ENCODE results near the gene LDLRAD3. TPM values are rescaled to one million over a fixed set of nuclear protein-coding genes. Genes with fewer than 3 reads are reported as not detected.
A peak's percentile ranks its signal among the peaks of the same experiment; 100 is the strongest.

Gene LDLRAD3
- total RNA-seq, 1 experiment from 2014 or later, result 28.1 TPM

- intact Hi-C loops (cut with micrococcal nuclease; ENCODE audit: unreplicated experiment) (loop anchor here (10.0 kb wide), 1 partner anchor 306 kb away; no protein-coding TSS in a partner anchor), in situ Hi-C loops (cut with HindIII; ENCODE audit: low pct_unique_long_range_greater_than_20kb, low sequenced_read_pairs) (no loop called here)
- no TSS peak for BruUV-seq (replicated peaks)
- no peak overlapping the region for H3K27ac ChIP-seq (ENCODE audit: low read length)
- no peaks in the 10 kb centered on the region for H3K9me3 ChIP-seq (ENCODE audit: control insufficient read depth, insufficient read depth, low read depth, low read length)
- H3K27me3 ChIP-seq (ENCODE audit: control insufficient read depth, insufficient read depth, low read length), result no peaks in the 10 kb centered on the region
- no peaks in the 10 kb centered on the region for H3K36me3 ChIP-seq (ENCODE audit: control insufficient read depth, insufficient read depth, low read length)
- peaks cover 6% of the 10 kb centered on the region; the same call in 1 of the 2 replicates for H3K4me1 ChIP-seq (ENCODE audit: control insufficient read depth, insufficient read depth, low read length)
- DNase-seq (ENCODE audit: low read depth, low spot score) (no peak), ATAC-seq (no peak)
- TF ChIP-seq POLR2AphosphoS5 (IDR thresholded peaks at IDR 0.05; ENCODE audit: low read depth, low read length), result no peak
- POLR2A ChIA-PET, result no interaction called here
- CTCF ChIA-PET, result interaction anchor here (0.6 to 4.1 kb wide), 3 partner anchors 308 to 514 kb away, joined by 3 to 36 read pairs (median 3); no protein-coding TSS in a partner anchor
- no peak overlapping the region for H3K4me3 ChIP-seq (ENCODE audit: low read depth in 2 of 2, low read length in 2 of 2)
Measured at GRCh38 chr11:36130401-36130800, 186.5 kb downstream of the LDLRAD3 start.

- intact Hi-C loops (cut with micrococcal nuclease; ENCODE audit: unreplicated experiment), result loop anchor here (10.0 kb wide), 1 partner anchor 307 kb away; no protein-coding TSS in a partner anchor
- DNase-seq (ENCODE audit: low read depth, low spot score), result no peak
Measured at GRCh38 chr11:36131721-36132397, 188.0 kb downstream of the LDLRAD3 start.

GRCh38 chr11:36132940-36133339 lies 189.1 kb downstream of the LDLRAD3 start:
- H3K9me3 ChIP-seq (ENCODE audit: control insufficient read depth, insufficient read depth, low read depth, low read length), result no peaks in the 10 kb centered on the region
- in situ Hi-C loops (cut with HindIII; ENCODE audit: low pct_unique_long_range_greater_than_20kb, low sequenced_read_pairs) (no loop called here), intact Hi-C loops (cut with micrococcal nuclease; ENCODE audit: unreplicated experiment) (loop anchor here (10.0 kb wide), 1 partner anchor 308 kb away; no protein-coding TSS in a partner anchor)
- no peaks in the 10 kb centered on the region for H3K27me3 ChIP-seq (ENCODE audit: control insufficient read depth, insufficient read depth, low read length)
- POLR2A ChIA-PET, result no interaction called here
- ATAC-seq (no peak), DNase-seq (ENCODE audit: low read depth, low spot score) (no peak)
- CTCF ChIA-PET, result interaction anchor here (0.6 to 4.1 kb wide), 3 partner anchors 182 to 1386 kb away, joined by 3 to 36 read pairs (median 7); no protein-coding TSS in a partner anchor
- no TSS peak for BruUV-seq (replicated peaks)
- H3K4me1 ChIP-seq (ENCODE audit: control insufficient read depth, insufficient read depth, low read length), result peaks cover 4% of the 10 kb centered on the region; the same call in 1 of the 2 replicates
- H3K4me3 ChIP-seq (ENCODE audit: low read depth in 2 of 2, low read length in 2 of 2), result no peak overlapping the region
- TF ChIP-seq, protein P1, sequence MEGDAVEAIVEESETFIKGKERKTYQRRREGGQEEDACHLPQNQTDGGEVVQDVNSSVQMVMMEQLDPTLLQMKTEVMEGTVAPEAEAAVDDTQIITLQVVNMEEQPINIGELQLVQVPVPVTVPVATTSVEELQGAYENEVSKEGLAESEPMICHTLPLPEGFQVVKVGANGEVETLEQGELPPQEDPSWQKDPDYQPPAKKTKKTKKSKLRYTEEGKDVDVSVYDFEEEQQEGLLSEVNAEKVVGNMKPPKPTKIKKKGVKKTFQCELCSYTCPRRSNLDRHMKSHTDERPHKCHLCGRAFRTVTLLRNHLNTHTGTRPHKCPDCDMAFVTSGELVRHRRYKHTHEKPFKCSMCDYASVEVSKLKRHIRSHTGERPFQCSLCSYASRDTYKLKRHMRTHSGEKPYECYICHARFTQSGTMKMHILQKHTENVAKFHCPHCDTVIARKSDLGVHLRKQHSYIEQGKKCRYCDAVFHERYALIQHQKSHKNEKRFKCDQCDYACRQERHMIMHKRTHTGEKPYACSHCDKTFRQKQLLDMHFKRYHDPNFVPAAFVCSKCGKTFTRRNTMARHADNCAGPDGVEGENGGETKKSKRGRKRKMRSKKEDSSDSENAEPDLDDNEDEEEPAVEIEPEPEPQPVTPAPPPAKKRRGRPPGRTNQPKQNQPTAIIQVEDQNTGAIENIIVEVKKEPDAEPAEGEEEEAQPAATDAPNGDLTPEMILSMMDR (IDR thresholded peaks at IDR 0.05), result no peak
- TF ChIP-seq POLR2AphosphoS5 (IDR thresholded peaks at IDR 0.05; ENCODE audit: low read depth, low read length) (no peak), TCF7L2 (IDR thresholded peaks at IDR 0.05; ENCODE audit: low read depth, low read length) (no peak), SIN3A (IDR thresholded peaks at IDR 0.05; ENCODE audit: borderline replicate concordance, insufficient read depth, low read depth, low read length) (no peak)
- TF ChIP-seq, protein P2, sequence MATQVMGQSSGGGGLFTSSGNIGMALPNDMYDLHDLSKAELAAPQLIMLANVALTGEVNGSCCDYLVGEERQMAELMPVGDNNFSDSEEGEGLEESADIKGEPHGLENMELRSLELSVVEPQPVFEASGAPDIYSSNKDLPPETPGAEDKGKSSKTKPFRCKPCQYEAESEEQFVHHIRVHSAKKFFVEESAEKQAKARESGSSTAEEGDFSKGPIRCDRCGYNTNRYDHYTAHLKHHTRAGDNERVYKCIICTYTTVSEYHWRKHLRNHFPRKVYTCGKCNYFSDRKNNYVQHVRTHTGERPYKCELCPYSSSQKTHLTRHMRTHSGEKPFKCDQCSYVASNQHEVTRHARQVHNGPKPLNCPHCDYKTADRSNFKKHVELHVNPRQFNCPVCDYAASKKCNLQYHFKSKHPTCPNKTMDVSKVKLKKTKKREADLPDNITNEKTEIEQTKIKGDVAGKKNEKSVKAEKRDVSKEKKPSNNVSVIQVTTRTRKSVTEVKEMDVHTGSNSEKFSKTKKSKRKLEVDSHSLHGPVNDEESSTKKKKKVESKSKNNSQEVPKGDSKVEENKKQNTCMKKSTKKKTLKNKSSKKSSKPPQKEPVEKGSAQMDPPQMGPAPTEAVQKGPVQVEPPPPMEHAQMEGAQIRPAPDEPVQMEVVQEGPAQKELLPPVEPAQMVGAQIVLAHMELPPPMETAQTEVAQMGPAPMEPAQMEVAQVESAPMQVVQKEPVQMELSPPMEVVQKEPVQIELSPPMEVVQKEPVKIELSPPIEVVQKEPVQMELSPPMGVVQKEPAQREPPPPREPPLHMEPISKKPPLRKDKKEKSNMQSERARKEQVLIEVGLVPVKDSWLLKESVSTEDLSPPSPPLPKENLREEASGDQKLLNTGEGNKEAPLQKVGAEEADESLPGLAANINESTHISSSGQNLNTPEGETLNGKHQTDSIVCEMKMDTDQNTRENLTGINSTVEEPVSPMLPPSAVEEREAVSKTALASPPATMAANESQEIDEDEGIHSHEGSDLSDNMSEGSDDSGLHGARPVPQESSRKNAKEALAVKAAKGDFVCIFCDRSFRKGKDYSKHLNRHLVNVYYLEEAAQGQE (IDR thresholded peaks at IDR 0.05; ENCODE audit: insufficient read depth in 1 of 2, low read depth in 2 of 2, low read length in 1 of 2), result no peak
- no peaks in the 10 kb centered on the region for H3K36me3 ChIP-seq (ENCODE audit: control insufficient read depth, insufficient read depth, low read length)
- peak overlapping the region; percentile 48; the same call in 1 of the 2 replicates for H3K27ac ChIP-seq (ENCODE audit: low read length)

More at GRCh38 chr11:36131721-36132397, 188.0 kb downstream of the LDLRAD3 start:
- ChIA-PET CTCF (interaction anchor here (0.6 to 4.1 kb wide), 8 partner anchors 8 to 1088 kb away, joined by 3 to 36 read pairs (median 4); no protein-coding TSS in a partner anchor), POLR2A (interaction anchor here (0.6 to 0.8 kb wide), 3 partner anchors 10 to 302 kb away, joined by 3 to 5 read pairs (median 3); no protein-coding TSS in a partner anchor)
- BruUV-seq (replicated peaks), result no TSS peak
- TF ChIP-seq, protein P1 (IDR thresholded peaks at IDR 0.05), result peak; percentile 87
- no peak for TF ChIP-seq POLR2AphosphoS5 (IDR thresholded peaks at IDR 0.05; ENCODE audit: low read depth, low read length)
- H3K27me3 ChIP-seq (ENCODE audit: control insufficient read depth, insufficient read depth, low read length), result no peaks in the 10 kb centered on the region
- no peak overlapping the region for H3K4me3 ChIP-seq (ENCODE audit: low read depth in 2 of 2, low read length in 2 of 2)
- H3K4me1 ChIP-seq (ENCODE audit: control insufficient read depth, insufficient read depth, low read length), result peaks cover 4% of the 10 kb centered on the region; the same call in 1 of the 2 replicates
- ATAC-seq, result peak; percentile 93
- peak overlapping the region; percentile 58; the same call in 1 of the 2 replicates for H3K27ac ChIP-seq (ENCODE audit: low read length)
- no peaks in the 10 kb centered on the region for H3K9me3 ChIP-seq (ENCODE audit: control insufficient read depth, insufficient read depth, low read depth, low read length)
- in situ Hi-C loops (cut with HindIII; ENCODE audit: low pct_unique_long_range_greater_than_20kb, low sequenced_read_pairs), result no loop called here
- H3K36me3 ChIP-seq (ENCODE audit: control insufficient read depth, insufficient read depth, low read length), result no peaks in the 10 kb centered on the region

Data from Panc1 (cell line).